Uterus (tissue), 2 donors: ENCODE results near the gene LOXL1.

Experiments used
- POLR2A ChIP-seq, 2 donors: fragments of 450-650 bp; IDR thresholded peaks; one replicate each; pipeline ENCODE4 v1.6.1; 2016; ENCODE audit warnings: antibody characterized with exemption in 2 of 2, mild to moderate bottlenecking in 1 of 2, moderate library complexity in 1 of 2
- TF ChIP-seq, protein P1 (sequence below), 4 experiments: fragments of 200-600 bp in 2 of 4; fragments of 450-650 bp in 2 of 4; sonication (generic) in 2 of 4; IDR thresholded peaks; one replicate each; pipeline ENCODE4 v1.5.1; 2016 to 2019; ENCODE audit warnings: antibody characterized with exemption in 4 of 4, mild to moderate bottlenecking in 2 of 4, moderate library complexity in 1 of 4

GRCh38 chr15:73959801-73960200 lies 33.5 kb downstream of the LOXL1 start:
- TF ChIP-seq, protein P1, sequence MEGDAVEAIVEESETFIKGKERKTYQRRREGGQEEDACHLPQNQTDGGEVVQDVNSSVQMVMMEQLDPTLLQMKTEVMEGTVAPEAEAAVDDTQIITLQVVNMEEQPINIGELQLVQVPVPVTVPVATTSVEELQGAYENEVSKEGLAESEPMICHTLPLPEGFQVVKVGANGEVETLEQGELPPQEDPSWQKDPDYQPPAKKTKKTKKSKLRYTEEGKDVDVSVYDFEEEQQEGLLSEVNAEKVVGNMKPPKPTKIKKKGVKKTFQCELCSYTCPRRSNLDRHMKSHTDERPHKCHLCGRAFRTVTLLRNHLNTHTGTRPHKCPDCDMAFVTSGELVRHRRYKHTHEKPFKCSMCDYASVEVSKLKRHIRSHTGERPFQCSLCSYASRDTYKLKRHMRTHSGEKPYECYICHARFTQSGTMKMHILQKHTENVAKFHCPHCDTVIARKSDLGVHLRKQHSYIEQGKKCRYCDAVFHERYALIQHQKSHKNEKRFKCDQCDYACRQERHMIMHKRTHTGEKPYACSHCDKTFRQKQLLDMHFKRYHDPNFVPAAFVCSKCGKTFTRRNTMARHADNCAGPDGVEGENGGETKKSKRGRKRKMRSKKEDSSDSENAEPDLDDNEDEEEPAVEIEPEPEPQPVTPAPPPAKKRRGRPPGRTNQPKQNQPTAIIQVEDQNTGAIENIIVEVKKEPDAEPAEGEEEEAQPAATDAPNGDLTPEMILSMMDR (IDR thresholded peaks at IDR 0.05), result no peak
- no peak for TF ChIP-seq POLR2A (IDR thresholded peaks at IDR 0.05)
